GM23338 (cell line): ENCODE data around the gene ACTG2. TPM values are rescaled to one million over a fixed set of nuclear protein-coding genes. Genes with fewer than 3 reads are reported as not detected.

Experiments
- ATAC-seq: fragments of 200-7000 bp; cut with Tn5 transposase; 3 replicates; pipeline ENCODE4 v1.9.1; 2020
- DNase-seq: peaks from one replicate; pipeline ENCODE4 v3.0.0-alpha.2; 2015; ENCODE audit warnings: low spot score
- H2AFZ ChIP-seq: fragments of 200-600 bp; sonication (generic); 2 replicates; pipeline ENCODE4 v1.8.0; 2016; ENCODE audit warnings: antibody characterized with exemption, mild to moderate bottlenecking, moderate library complexity
- H3F3A ChIP-seq: fragments of 200-600 bp; sonication (generic); replicated peaks from 2 replicates; pipeline ENCODE4 v1.8.0; 2017; ENCODE audit warnings: antibody characterized with exemption, mixed run types, low read depth
- H3K27ac ChIP-seq: fragments of 200-600 bp; sonication (generic); 2 replicates; pipeline ENCODE4 v1.6.1; 2016; ENCODE audit warnings: low read depth
- H3K27me3 ChIP-seq: fragments of 200-600 bp; sonication (generic); 2 replicates; pipeline ENCODE4 v1.8.0; 2016; ENCODE audit warnings: mild to moderate bottlenecking, mixed run types, moderate library complexity; ENCODE audit not compliant: insufficient read depth
- H3K36me3 ChIP-seq: fragments of 200-600 bp; sonication (generic); 2 replicates; pipeline ENCODE4 v1.8.0; 2016; ENCODE audit warnings: mild to moderate bottlenecking; ENCODE audit not compliant: insufficient read depth
- H3K4me1 ChIP-seq: fragments of 200-600 bp; sonication (generic); 2 replicates; pipeline ENCODE4 v1.8.0; 2016; ENCODE audit warnings: mild to moderate bottlenecking, moderate library complexity; ENCODE audit not compliant: insufficient read depth
- H3K4me2 ChIP-seq: fragments of 200-600 bp; sonication (generic); 2 replicates; pipeline ENCODE4 v1.7.1; 2017; ENCODE audit warnings: mixed run types
- H3K4me3 ChIP-seq: fragments of 200-600 bp; sonication (generic); 2 replicates; pipeline ENCODE4 v1.6.1; 2016; ENCODE audit warnings: mixed run types
- H3K79me2 ChIP-seq: fragments of 200-600 bp; sonication (generic); replicated peaks from 2 replicates; pipeline ENCODE4 v1.8.0; 2017; ENCODE audit warnings: mild to moderate bottlenecking; ENCODE audit not compliant: insufficient read depth
- H3K9me2 ChIP-seq: fragments of 200-600 bp; sonication (generic); 2 replicates; pipeline ENCODE4 v1.8.0; 2017; ENCODE audit not compliant: insufficient read depth
- H4K20me1 ChIP-seq: fragments of 200-600 bp; sonication (generic); replicated peaks from 2 replicates; pipeline ENCODE4 v1.8.0; 2017; ENCODE audit warnings: mild to moderate bottlenecking; ENCODE audit not compliant: insufficient read depth
- H3K27ac Mint-ChIP-seq: 2 replicates; pipeline ENCODE4 v1.8.0; 2020; ENCODE audit warnings: inconsistent platforms, mild to moderate bottlenecking, moderate library complexity, mixed read lengths
- H3K27me3 Mint-ChIP-seq: 3 replicates; pipeline ENCODE4 v1.8.0; 2022; ENCODE audit warnings: low read depth, mild to moderate bottlenecking, moderate library complexity, mixed read lengths, inconsistent platforms; ENCODE audit not compliant: insufficient read depth, poor library complexity
- H3K36me3 Mint-ChIP-seq: 3 replicates; pipeline ENCODE4 v1.8.0; 2021; ENCODE audit warnings: low read depth, mild to moderate bottlenecking, inconsistent platforms, moderate library complexity, mixed read lengths
- H3K4me1 Mint-ChIP-seq: 3 replicates; pipeline ENCODE4 v1.8.0; 2020; ENCODE audit warnings: mild to moderate bottlenecking, inconsistent platforms, mixed read lengths
- H3K4me3 Mint-ChIP-seq: 3 replicates; pipeline ENCODE4 v1.8.0; 2021; ENCODE audit warnings: moderate library complexity, mild to moderate bottlenecking, inconsistent platforms, mixed read lengths
- H3K9me3 Mint-ChIP-seq: 3 replicates; pipeline ENCODE4 v1.8.0; 2020; ENCODE audit warnings: moderate library complexity, mild to moderate bottlenecking, inconsistent platforms, mixed read lengths
- CREB1 ChIP-seq: fragments of 250-450 bp; sonication (Bioruptor Pico); IDR thresholded peaks from 2 replicates; pipeline ENCODE4 v1.5.0; 2020; ENCODE audit warnings: low read depth, mild to moderate bottlenecking, moderate library complexity
- CTCF ChIP-seq, 2 experiments: fragments of 200-600 bp in 1 of 2; sonication (generic) in 1 of 2; conservative IDR thresholded peaks; 2 replicates each; pipeline versions ENCODE4 v1.5.1 to v1.6.1; 2016 to 2017; ENCODE audit warnings: antibody characterized with exemption in 2 of 2, low read depth in 2 of 2, mild to moderate bottlenecking in 2 of 2, moderate library complexity in 1 of 2
- ETS1 ChIP-seq: IDR thresholded peaks from 2 replicates; pipeline ENCODE4 v1.6.1; 2016; ENCODE audit warnings: antibody characterized with exemption
- EZH2 ChIP-seq: fragments of 200-600 bp; sonication (generic); IDR thresholded peaks from one replicate; pipeline ENCODE4 v1.8.0; 2017; ENCODE audit warnings: antibody characterized with exemption, mild to moderate bottlenecking, low read depth; ENCODE audit not compliant: unreplicated experiment
- EZH2phosphoT487 ChIP-seq: fragments of 200-600 bp; sonication (generic); IDR thresholded peaks from one replicate; pipeline ENCODE4 v1.8.1; 2018; ENCODE audit warnings: antibody characterized with exemption; ENCODE audit not compliant: unreplicated experiment
- JUNB ChIP-seq: IDR thresholded peaks from one replicate; pipeline ENCODE4 v1.6.1; 2016; ENCODE audit warnings: antibody characterized with exemption; ENCODE audit not compliant: unreplicated experiment
- NANOG ChIP-seq: IDR thresholded peaks from 2 replicates; pipeline ENCODE4 v1.6.1; 2016; ENCODE audit warnings: antibody characterized with exemption, borderline replicate concordance
- POLR2AphosphoS5 ChIP-seq: IDR thresholded peaks from 2 replicates; pipeline ENCODE4 v1.6.1; 2016; ENCODE audit warnings: antibody characterized with exemption, low read depth
- STAT1 ChIP-seq: IDR thresholded peaks from one replicate; pipeline ENCODE4 v1.6.1; 2016; ENCODE audit warnings: antibody characterized with exemption; ENCODE audit not compliant: unreplicated experiment
- ZNF114 ChIP-seq: fragments of 250-450 bp; sonication (Bioruptor Pico); IDR thresholded peaks from 2 replicates; pipeline ENCODE4 v1.5.0; 2020; ENCODE audit warnings: mild to moderate bottlenecking, moderate library complexity
- ZNF331 ChIP-seq: fragments of 250-450 bp; sonication (Bioruptor Pico); IDR thresholded peaks from 2 replicates; pipeline ENCODE4 v1.5.0; 2020; ENCODE audit warnings: low read depth, mild to moderate bottlenecking, moderate library complexity
- polyA plus RNA-seq: library from polyadenylated mRNA; unstranded; fragments of >200 nt; fragmentation: Nextera tagmentation; extraction: Ambion mirVana; gene quantifications from 2 replicates; pipeline ENCODE4 v1.2.1, GENCODE V29; 2016
- total RNA-seq: library from RNA; depleted of rRNA; stranded (reverse); fragments of >200 nt; shearing (Covaris generic); gene quantifications from 2 replicates; pipeline ENCODE4 v1.2.3, GENCODE V29; 2014
- TF ChIP-seq, protein P1 (sequence below): IDR thresholded peaks from one replicate; pipeline ENCODE4 v1.6.1; 2018; ENCODE audit warnings: antibody characterized with exemption; ENCODE audit not compliant: unreplicated experiment
- TF ChIP-seq, protein P2 (sequence below): fragments of 250-450 bp; sonication (Bioruptor Pico); IDR thresholded peaks from 2 replicates; pipeline ENCODE4 v1.5.0; 2020; ENCODE audit warnings: mild to moderate bottlenecking, moderate library complexity

ACTG2 gene
- total and polyA plus RNA-seq, 2 experiments from 2014 or later: 8.0 to 8.5 TPM

- no peak for DNase-seq
- peaks cover under 1% of the 10 kb centered on the region; the same call in 1 of the 2 replicates for H3F3A ChIP-seq
- H3K4me3 Mint-ChIP-seq: no peak overlapping the region
- peaks cover 85% of the 10 kb centered on the region for H3K79me2 ChIP-seq
- H3K36me3 Mint-ChIP-seq: peaks cover 11% of the 10 kb centered on the region
- H3K4me3 ChIP-seq: no peak overlapping the region
- ATAC-seq: no peak
- no peak overlapping the region for H2AFZ ChIP-seq
- H3K4me1 ChIP-seq: peaks cover 15% of the 10 kb centered on the region
- H3K4me2 ChIP-seq: no peak overlapping the region
- H3K9me3 Mint-ChIP-seq: no peaks in the 10 kb centered on the region
- H3K9me2 ChIP-seq: no peaks in the 10 kb centered on the region
- H3K27me3 ChIP-seq: no peaks in the 10 kb centered on the region
- no peak overlapping the region; the same call in 1 of the 2 replicates for H3K27ac ChIP-seq
- peaks cover 48% of the 10 kb centered on the region for H4K20me1 ChIP-seq
- H3K36me3 ChIP-seq: no peaks in the 10 kb centered on the region; the same call in 1 of the 2 replicates
- no peak overlapping the region for H3K27ac Mint-ChIP-seq
- H3K27me3 Mint-ChIP-seq: peaks cover 2% of the 10 kb centered on the region
- TF ChIP-seq, protein P1, sequence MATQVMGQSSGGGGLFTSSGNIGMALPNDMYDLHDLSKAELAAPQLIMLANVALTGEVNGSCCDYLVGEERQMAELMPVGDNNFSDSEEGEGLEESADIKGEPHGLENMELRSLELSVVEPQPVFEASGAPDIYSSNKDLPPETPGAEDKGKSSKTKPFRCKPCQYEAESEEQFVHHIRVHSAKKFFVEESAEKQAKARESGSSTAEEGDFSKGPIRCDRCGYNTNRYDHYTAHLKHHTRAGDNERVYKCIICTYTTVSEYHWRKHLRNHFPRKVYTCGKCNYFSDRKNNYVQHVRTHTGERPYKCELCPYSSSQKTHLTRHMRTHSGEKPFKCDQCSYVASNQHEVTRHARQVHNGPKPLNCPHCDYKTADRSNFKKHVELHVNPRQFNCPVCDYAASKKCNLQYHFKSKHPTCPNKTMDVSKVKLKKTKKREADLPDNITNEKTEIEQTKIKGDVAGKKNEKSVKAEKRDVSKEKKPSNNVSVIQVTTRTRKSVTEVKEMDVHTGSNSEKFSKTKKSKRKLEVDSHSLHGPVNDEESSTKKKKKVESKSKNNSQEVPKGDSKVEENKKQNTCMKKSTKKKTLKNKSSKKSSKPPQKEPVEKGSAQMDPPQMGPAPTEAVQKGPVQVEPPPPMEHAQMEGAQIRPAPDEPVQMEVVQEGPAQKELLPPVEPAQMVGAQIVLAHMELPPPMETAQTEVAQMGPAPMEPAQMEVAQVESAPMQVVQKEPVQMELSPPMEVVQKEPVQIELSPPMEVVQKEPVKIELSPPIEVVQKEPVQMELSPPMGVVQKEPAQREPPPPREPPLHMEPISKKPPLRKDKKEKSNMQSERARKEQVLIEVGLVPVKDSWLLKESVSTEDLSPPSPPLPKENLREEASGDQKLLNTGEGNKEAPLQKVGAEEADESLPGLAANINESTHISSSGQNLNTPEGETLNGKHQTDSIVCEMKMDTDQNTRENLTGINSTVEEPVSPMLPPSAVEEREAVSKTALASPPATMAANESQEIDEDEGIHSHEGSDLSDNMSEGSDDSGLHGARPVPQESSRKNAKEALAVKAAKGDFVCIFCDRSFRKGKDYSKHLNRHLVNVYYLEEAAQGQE: no peak
- TF ChIP-seq ZNF331 (CRISPR knock-in tag): no peak
- no peak for TF ChIP-seq NANOG
- no peak for TF ChIP-seq EZH2
- TF ChIP-seq ZNF114: no peak
- no peak for TF ChIP-seq JUNB
- TF ChIP-seq, protein P2, sequence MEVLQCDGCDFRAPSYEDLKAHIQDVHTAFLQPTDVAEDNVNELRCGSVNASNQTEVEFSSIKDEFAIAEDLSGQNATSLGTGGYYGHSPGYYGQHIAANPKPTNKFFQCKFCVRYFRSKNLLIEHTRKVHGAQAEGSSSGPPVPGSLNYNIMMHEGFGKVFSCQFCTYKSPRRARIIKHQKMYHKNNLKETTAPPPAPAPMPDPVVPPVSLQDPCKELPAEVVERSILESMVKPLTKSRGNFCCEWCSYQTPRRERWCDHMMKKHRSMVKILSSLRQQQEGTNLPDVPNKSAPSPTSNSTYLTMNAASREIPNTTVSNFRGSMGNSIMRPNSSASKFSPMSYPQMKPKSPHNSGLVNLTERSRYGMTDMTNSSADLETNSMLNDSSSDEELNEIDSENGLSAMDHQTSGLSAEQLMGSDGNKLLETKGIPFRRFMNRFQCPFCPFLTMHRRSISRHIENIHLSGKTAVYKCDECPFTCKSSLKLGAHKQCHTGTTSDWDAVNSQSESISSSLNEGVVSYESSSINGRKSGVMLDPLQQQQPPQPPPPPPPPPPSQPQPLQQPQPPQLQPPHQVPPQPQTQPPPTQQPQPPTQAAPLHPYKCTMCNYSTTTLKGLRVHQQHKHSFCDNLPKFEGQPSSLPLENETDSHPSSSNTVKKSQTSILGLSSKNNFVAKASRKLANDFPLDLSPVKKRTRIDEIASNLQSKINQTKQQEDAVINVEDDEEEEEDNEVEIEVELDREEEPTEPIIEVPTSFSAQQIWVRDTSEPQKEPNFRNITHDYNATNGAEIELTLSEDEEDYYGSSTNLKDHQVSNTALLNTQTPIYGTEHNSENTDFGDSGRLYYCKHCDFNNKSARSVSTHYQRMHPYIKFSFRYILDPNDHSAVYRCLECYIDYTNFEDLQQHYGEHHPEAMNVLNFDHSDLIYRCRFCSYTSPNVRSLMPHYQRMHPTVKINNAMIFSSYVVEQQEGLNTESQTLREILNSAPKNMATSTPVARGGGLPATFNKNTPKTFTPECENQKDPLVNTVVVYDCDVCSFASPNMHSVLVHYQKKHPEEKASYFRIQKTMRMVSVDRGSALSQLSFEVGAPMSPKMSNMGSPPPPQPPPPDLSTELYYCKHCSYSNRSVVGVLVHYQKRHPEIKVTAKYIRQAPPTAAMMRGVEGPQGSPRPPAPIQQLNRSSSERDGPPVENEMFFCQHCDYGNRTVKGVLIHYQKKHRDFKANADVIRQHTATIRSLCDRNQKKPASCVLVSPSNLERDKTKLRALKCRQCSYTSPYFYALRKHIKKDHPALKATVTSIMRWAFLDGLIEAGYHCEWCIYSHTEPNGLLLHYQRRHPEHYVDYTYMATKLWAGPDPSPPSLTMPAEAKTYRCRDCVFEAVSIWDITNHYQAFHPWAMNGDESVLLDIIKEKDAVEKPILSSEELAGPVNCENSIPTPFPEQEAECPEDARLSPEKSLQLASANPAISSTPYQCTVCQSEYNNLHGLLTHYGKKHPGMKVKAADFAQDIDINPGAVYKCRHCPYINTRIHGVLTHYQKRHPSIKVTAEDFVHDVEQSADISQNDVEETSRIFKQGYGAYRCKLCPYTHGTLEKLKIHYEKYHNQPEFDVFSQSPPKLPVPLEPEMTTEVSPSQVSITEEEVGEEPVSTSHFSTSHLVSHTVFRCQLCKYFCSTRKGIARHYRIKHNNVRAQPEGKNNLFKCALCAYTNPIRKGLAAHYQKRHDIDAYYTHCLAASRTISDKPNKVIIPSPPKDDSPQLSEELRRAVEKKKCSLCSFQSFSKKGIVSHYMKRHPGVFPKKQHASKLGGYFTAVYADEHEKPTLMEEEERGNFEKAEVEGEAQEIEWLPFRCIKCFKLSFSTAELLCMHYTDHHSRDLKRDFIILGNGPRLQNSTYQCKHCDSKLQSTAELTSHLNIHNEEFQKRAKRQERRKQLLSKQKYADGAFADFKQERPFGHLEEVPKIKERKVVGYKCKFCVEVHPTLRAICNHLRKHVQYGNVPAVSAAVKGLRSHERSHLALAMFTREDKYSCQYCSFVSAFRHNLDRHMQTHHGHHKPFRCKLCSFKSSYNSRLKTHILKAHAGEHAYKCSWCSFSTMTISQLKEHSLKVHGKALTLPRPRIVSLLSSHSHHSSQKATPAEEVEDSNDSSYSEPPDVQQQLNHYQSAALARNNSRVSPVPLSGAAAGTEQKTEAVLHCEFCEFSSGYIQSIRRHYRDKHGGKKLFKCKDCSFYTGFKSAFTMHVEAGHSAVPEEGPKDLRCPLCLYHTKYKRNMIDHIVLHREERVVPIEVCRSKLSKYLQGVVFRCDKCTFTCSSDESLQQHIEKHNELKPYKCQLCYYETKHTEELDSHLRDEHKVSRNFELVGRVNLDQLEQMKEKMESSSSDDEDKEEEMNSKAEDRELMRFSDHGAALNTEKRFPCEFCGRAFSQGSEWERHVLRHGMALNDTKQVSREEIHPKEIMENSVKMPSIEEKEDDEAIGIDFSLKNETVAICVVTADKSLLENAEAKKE (CRISPR knock-in tag): no peak
- no peak for TF ChIP-seq CREB1 (CRISPR knock-in tag)
- TF ChIP-seq CTCF (conservative IDR thresholded peaks at IDR 0.05; ENCODE audit: low read depth in 2 of 2): no peak
- no peak for TF ChIP-seq POLR2AphosphoS5
- no peak for TF ChIP-seq ETS1
- TF ChIP-seq STAT1: no peak
- no peak for TF ChIP-seq EZH2phosphoT487
- peaks cover 23% of the 10 kb centered on the region for H3K4me1 Mint-ChIP-seq
Observed at GRCh38 chr2:73930386-73930785, 37.6 kb downstream of the ACTG2 start.
